Spleen (tissue), 7 donors: ENCODE data around the gene ARID5A.

Experiments
- POLR2A ChIP-seq, 3 donors: fragments of 450-650 bp; IDR thresholded peaks; one replicate each; pipeline ENCODE4 v1.5.1; 2017; ENCODE audit warnings: antibody characterized with exemption in 3 of 3, mild to moderate bottlenecking in 1 of 3
- POLR2AphosphoS5 ChIP-seq, 3 donors: sonication (generic); formaldehyde crosslinking; IDR thresholded peaks; one replicate each; pipeline ENCODE4 v1.5.1; 2017; ENCODE audit warnings: antibody characterized with exemption in 3 of 3
- TF ChIP-seq, protein P1 (sequence below), 11 experiments: fragments of 200-600 bp in 7 of 11; fragments of 450-650 bp in 4 of 11; sonication (generic) in 4 of 11; IDR thresholded peaks in 8 of 11; conservative IDR thresholded peaks in 3 of 11; 1 replicate in 7 of 11; 2 replicates in 4 of 11; pipeline versions ENCODE4 v1.4.0 to v1.8.0; 2016 to 2021; ENCODE audit warnings: antibody characterized with exemption in 11 of 11, inconsistent platforms in 4 of 11, mild to moderate bottlenecking in 1 of 11
- donor health status: DM: no; HTN: no; CAD: no; lungs with moderate emphysema.
- donor health status: DM: no; HTN: no; CAD: no.
- donor health status: DM: no; HTN: no; CAD: no.

DNA sequence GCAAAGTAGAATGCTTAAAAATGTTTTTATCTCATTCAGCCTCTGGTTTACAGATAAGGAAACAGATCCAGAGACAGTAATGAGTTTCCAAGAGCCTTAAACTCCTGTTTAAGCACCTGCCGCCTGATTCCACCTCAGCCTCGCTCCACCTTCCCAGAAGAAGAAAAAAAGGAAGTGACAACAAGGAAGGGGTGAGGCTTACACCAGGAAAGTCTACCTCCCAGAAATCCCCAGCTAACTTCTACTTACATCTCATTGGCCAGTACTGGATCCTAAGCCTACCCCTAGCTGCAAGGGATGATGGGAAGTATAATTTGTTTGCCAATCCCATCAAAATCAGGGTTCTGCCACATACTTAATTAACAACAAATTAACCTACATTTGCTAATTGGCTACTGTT is 15.3 kb upstream of the ARID5A start:
- TF ChIP-seq, protein P1, sequence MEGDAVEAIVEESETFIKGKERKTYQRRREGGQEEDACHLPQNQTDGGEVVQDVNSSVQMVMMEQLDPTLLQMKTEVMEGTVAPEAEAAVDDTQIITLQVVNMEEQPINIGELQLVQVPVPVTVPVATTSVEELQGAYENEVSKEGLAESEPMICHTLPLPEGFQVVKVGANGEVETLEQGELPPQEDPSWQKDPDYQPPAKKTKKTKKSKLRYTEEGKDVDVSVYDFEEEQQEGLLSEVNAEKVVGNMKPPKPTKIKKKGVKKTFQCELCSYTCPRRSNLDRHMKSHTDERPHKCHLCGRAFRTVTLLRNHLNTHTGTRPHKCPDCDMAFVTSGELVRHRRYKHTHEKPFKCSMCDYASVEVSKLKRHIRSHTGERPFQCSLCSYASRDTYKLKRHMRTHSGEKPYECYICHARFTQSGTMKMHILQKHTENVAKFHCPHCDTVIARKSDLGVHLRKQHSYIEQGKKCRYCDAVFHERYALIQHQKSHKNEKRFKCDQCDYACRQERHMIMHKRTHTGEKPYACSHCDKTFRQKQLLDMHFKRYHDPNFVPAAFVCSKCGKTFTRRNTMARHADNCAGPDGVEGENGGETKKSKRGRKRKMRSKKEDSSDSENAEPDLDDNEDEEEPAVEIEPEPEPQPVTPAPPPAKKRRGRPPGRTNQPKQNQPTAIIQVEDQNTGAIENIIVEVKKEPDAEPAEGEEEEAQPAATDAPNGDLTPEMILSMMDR (IDR thresholded peaks at IDR 0.05 in 8 of 11, conservative IDR thresholded peaks at IDR 0.05 in 3 of 11) = no peak
- TF ChIP-seq POLR2AphosphoS5 (IDR thresholded peaks at IDR 0.05) (no peak), POLR2A (IDR thresholded peaks at IDR 0.05) (no peak)
